ENCODE results near the gene CLEC16A. TPM values are rescaled to one million over a fixed set of nuclear protein-coding genes. Genes with fewer than 3 reads are reported as not detected.

The CLEC16A gene
- total RNA-seq, 1 donor from 2014 or later = 38.8 TPM

DNA sequence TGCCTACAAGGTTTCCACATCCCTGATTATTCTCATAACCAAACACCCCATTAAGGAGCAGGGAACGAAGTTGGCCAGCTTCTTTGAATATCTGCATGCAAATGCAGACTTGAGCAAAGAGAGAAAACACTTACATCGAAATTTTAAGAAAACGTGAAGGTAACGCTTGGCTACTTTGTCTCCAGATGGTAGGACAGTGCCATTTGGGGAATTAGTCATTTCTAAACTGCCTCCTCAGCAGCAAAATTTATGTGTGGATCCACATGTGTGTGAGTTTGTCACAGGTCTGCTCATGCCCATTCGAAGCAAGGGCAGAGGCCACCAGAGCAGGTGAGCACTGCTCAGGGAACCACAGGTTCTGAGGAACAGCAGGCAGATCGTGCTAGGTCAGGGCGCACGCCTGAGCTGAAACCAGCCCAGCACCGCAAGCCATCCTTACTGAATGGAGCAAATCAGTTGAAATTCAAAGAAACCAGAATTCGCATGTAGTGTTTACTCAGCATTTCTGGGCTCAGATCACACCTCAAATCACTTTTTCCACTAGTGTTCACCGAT lies 231.5 kb downstream of the CLEC16A start:
- no peak for DNase-seq (ENCODE audit: low spot score)

DNA sequence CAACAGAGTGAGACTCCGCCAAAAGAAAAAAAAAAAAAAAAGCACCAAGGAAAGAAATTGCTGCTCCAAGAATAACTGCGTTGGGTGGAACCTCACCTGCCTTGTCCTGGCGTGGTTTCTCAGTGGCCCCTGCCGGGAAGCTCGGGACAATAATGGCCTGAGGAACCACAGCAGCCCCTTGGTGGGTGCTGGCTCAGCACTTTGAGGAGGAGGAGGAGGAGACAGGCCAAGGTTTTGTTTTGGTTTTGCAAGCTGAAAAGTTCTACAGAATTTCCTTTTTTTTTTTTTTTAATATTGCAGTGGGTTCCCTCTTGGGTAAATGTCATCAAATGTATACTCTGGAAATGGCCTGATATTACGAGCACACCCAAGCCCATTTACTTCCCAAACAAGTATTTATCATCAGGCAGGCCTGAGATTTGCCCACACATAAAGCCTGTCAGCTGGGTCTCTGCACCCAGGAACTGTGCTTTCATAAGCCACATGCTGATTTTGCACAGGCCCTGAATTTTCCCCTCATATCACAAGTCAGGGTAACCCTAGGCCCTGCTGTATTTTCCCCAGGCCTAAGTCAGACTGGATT lies 233.3 kb downstream of the CLEC16A start:
- DNase-seq (ENCODE audit: low spot score) = no peak

DNA sequence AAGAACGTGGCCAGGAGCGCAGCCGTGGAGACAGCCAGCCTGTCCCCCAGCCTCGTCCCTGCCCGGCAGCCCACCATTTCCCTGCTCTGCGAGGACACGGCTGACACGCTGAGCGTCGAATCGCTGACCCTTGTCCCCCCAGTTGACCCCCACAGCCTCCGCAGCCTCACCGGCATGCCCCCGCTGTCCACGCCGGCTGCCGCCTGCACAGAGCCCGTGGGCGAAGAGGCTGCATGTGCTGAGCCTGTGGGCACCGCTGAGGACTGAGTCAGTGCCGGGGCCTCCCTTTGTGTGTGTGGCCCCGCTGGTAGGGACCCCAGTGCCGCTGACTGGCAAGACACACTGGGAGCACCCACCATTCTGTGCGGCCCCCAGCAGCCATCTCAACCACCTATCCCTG lies 234.1 kb downstream of the CLEC16A start:
- no peak for DNase-seq (ENCODE audit: low spot score)

DNA sequence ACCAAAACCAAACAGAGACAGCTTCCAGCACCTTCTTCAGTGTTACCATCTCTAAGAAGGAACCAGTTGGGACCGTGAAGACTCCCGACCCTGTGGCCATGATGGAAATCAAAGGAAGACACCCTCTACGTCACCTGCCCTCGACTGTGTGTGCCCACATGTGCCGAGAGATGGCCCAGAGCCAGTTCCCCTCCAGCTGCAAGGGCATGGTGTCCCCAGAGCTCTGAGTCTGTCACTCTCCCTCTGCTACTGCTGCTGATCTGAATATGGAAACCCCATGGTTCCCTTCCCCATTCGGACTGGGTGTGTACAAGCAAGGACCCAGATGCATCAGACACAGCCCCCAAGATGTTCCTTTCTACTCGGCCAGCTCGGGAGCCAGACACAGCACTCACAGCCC lies 235.2 kb downstream of the CLEC16A start:
- DNase-seq (ENCODE audit: low spot score) = no peak

DNA sequence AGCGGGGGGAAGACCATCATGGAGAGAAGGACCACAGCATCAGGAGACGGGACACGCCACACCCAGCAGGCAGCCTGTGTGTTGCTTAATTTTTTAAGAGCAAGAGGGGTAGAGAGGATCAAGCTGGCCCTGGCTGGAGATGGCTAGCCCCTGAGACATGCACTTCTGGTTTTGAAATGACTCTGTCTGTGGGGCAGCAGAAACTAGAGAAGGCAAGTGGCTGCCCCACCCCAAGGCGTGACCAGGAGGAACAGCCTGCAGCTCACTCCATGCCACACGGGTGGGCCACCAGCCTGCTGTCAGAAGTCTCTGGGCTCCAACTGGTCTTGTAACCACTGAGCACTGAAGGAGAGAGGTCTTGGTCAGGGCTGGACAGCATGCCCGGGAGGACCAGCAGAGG lies 236.1 kb downstream of the CLEC16A start:
- DNase-seq (ENCODE audit: low spot score) = no peak

DNA sequence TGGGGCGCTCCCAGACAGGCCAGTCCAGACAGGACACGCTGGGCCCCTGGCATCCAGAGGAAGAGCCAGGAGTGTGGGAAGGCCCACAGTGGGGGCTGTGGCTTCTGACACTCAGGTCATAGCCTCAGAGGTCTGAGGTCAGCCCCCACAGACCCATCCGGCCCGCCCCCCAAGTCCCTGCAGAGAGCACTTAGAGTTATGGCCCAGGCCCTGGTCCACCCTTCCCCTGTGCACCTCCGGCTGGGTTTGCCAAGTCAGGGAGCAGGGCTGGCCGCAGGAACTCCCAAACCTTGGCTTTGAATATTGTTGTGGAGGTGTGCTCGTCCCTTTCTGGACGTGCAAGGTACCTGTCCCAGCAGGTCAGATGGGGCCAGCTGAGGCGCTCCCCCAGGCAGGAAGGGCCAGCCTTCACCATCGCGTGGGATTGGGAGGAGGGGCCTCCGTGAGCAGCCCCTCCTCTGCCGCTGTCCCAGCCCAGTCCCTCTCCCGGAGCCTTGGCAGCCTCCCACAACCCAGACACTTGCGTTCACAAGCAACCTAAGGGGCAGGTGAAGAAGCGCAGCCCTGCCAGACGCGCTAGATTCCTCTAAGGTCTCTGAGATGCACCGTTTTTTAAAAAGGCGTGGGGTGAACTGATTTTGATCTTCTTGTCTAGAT lies 237.0 kb downstream of the CLEC16A start:
- no peak for DNase-seq (ENCODE audit: low spot score)

DNA sequence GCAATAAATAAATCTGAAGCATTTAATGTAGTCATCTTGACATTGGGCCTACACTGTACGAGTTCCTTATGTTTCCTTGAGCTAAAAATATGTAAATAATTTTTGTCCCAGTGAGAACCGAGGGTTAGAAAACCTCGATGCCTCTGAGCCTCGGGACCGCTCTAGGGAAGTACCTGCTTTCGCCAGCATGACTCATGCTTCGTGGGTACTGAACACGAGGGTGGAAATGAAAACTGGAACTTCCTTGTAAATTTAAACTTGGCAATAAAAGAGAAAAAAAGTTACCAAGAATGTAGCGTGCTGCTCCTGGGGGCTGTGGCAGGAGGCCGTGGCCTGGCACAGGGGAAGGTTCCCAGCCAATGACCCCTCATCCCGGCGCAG lies 237.5 kb downstream of the CLEC16A start:
- no peak for DNase-seq (ENCODE audit: low spot score)

DNA sequence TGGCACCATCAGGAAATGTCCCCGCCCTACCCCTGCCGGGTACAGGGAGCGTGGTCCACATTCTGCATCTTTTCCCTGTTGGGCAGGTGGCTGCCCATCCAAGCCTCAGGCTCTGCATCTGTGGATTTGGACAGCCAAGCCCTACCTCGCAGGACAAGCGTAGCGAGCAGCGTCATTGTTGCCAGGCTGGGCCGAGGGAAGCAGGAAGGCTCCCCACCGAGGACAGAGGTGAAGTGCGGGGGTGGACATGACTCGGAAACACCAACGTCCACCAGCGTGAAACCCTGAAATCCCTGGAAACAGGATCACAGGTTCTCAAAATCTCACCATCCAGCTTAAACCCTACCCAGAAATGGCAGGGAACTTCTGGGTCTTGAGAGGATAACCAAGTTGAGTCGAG lies 238.0 kb downstream of the CLEC16A start:
- no peak for DNase-seq (ENCODE audit: low spot score)

DNA sequence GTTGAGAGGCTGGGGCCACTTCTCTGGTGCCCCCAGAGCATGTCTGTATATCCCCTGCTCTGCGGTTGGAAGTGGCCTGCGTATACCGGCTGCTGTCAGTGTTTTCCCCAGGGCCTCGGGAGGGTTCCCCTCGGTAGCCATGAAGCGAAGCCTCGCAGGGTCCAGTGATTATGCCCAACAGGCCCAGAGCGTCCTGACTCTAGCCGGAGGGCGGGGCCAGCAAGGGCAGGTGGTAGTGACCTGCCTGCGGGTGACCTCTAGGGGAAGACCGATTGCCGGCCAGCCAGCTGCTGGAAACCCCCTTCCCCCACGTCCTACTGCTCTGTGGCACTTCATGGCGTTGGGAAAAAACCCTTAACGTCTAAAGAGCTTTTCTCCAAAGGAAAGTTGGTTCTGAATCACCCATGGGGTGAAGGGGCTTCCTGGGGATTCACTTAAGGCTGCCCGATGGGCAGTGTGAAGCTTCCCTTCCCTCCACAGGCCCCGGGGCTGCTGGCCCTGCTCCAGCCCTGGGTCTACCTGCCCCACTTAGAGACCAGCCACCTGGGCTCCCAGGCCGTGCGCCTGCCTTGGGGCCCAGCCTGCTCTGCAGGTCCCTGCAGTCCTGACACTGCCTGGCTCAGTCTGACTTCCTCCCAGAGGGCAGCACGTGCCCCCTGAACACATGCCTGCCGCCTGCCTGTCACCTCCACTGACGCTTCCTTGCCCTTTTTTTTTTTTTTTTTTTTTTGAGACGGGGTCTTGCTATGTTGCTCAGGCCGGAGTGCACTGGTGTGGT lies 238.9 kb downstream of the CLEC16A start:
- DNase-seq (ENCODE audit: low spot score) = no peak

DNA sequence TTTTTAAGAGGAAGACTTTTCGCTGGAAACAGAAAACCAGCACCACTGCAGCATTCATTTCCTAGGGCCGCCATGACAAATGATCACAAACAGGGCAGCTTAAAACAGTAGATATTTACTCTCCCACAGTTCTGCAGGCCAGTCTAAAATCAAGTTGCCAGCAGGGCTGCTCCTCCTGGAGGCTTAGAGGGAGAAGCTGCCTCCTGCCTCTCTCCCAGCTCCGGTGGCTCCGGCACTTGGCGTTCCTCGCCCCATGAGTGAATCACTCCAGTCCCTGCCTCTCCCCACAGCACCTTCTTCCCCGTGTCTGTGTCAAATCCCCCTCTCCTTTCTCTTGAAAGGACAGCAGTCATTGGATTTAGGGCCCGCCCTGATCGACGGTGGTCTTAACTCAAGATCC lies 239.6 kb downstream of the CLEC16A start:
- no peak for DNase-seq (ENCODE audit: low spot score)

DNA sequence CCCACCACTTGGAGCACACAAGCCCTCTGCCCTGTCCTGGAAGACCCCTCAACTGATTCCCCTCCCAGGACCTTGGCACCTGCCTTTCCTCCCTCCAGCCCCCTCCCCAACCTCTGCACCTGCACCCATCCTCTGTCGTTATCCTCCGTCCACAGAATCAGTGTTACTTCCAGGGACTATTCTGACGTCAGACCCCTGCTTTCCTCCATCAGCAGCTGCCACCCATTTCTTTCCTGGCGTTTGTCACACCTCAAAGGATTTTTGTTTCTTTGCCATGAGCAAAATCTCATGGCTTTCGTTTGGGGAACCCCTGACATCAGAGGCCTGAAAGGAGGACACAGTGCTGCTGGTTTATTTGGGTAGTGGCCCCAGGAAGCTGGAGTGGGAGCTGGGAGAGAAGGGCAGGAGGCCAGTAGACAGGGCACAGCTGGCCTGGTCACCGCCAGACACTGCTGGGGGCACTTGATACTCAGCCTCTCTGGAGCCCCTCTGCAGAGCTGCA lies 243.2 kb downstream of the CLEC16A start:
- no peak for DNase-seq (ENCODE audit: low spot score)

DNA sequence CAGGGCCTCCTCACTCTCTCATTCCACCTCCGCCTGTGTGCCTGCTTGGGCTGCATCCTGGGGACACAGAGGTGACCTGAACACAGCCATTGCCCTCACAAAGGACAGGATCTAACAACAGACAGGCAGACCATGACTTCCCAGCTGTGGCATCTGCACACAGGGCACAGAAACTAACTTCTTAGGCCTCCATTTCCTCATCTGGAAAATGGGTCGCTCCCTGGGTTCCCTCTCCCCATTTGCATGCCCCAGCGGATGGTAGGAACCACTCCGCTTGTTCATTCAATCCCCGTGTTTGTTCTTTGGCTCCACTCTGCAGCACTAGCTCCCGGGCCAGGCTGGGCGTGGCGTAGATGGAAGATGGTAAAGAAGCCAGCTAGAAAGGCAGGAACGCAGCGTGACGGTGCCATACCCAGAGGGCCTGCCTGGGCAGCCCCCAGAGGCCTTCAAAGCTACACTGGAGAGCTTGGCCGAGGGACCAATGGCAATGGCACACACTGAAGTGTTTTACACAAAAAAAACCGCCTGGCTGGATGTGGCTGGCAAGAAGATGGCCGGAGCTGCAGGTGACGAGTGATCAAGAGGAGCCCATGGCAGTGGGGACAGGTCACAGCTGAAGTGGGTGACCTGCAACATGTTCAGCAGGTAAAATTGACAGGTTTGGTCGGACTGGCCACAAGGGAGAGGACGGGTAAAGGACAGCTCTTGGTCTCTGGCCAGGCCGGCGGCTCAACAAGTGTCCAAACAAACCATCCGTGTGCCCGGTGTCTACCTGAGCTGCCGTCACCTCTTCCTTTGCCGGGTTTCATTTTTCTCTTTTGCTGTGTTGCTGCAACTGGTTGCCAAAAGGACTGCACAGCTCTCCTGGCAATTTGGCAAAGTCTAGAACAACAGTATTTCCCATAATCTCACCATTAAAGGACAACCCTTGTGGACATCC lies 244.7 kb downstream of the CLEC16A start:
- DNase-seq (ENCODE audit: low spot score) = no peak

DNA sequence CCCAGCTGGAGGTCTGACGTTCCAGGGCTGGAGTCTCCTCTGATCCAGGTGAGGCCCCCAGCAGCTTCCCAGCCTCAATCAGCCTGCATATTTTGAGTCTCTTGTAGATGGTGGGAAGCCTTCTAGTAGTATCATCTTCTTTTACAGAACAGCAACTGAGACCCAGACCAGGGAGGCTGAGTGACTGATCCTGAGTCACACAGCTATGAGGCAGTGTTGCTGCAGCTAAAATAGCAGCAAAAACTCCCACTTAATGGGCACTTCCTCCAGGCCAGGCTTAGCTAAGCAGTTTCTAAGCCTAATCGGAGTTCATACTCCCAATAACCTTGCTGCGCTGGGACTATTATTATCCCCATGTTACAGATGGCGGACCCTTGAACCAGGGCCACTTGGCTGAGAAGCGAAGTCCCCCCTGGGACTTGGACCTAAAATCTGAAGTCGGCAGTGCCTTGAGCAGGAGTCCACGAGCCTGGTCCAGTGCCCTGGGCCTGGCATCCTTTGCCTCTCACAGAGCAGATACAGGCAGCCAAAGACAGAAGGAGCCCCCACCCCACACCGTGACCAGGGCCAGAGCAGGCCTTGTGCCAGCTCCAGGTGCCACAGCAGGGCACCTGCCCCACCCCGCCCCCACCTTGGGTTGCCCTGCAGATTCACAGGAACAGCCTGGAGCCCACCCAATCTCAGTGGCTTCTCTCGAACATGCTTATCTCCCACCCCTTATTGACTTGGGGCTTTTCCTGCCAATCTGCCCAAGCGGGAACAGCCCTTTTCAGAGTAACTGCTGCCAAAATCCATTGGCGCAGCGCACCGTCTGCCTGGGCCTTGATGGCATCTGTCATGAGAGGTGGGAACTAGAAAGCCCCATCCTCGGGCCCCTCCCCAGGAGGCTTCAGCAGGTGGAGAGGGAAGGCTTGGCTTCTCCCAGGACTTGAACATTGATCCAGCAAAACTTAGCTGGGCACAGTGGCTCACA lies 246.5 kb downstream of the CLEC16A start:
- DNase-seq (ENCODE audit: low spot score) = no peak

DNA sequence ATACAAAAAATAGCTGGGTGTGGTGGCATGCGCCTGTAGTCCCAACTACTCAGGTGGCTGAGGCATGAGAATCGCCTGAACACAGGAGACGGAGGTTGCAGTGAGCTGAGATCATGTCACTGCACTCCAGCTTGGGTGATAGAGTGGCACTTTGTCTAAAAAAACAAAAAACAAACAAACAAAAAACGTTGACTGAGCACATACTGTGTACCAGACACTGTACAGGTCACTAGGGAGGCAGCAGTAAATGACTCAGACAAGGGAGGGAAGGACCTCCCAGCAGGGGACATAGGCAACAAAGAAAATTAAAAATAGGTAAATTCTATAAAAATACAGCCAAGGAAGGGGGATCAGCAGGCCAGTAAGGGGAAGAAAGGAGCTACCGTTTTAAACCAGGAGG lies 247.3 kb downstream of the CLEC16A start:
- no peak for DNase-seq (ENCODE audit: low spot score)

DNA sequence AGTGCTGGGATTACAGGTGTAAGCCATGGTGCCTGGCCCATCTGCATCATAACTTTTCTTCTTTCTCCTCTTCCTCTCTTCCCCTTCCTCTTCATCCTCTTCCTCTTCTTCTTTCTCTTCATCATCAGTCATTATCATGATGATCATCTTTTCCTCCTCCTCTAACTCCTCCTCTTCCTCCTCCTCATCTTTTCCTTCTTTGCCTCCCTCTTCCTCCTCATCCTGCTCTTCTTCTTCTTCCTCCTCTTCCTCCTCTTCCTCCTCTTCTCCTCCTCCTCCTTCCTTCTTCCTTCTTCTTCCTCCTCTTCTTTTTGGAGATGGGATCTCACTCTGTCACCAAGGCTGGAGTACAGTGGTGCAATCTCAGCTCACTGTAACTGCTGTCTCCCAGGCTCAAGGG lies 249.1 kb downstream of the CLEC16A start:
- DNase-seq (ENCODE audit: low spot score) = no peak

DNA sequence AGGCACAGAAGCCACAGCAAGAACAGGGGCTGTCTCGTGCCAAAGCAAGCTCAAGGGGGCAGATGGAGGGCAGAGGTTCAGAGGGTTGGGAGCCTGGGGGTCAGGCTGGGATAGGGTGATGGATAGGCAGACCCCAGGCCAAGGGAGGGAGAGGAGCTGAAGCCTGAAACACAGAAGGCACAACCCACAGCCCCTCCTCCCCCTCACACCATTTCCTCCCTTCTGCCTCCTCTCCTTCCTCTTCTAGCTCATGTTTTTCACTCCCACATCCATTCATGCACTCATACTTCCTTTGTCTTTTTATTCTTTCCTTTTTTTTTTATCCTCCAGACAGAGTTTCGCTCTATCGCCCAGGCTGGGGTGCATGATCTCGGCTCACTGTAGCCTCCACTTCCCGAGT lies 250.5 kb downstream of the CLEC16A start:
- DNase-seq (ENCODE audit: low spot score) = no peak

DNA sequence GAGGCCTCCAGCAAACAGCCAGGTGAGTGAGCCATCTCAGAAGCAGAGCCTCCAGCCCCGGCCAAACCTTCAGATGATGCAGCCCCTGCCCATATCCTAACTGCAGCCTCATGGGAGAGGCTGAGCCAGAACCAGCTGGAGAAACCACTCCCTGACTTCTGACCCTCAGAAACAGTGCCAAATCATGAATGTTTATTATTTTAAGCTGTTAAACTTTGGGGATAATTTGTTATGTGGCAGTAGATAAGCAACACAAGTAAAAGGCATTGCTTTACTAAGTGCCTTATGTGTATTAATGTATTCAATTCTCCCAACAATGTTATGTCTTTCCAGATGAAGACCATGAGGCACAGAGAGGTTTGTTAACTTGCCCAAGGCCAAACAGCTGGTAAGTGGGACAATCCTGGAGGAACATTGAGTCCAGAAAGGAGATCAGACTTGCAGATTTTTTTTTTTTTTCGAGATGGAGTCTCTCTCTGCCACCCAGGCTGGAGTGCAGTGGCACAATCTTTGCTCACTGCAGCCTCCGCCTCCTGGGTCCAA lies 252.0 kb downstream of the CLEC16A start:
- DNase-seq (ENCODE audit: low spot score) = no peak

DNA sequence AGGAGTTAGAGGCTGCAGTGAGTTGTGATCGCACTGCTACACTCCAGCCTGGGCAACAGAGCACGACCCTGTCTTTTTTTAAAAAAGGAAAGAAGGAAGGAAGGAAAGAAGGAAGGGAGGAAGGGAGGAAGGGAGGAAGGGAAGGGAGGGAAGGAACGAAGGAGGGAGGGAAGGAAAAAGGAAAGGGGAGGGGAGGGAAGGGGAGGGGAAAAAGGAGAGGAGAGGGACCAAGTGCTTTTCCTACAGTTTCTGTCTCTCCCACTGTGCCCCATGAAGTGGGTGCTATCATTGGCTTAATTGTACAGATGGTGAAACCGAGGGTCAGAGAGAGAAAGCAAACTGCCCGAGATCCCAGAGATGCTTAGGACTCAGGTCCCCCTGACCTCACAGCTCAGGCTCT lies 254.0 kb downstream of the CLEC16A start:
- DNase-seq (ENCODE audit: low spot score) = no peak

DNA sequence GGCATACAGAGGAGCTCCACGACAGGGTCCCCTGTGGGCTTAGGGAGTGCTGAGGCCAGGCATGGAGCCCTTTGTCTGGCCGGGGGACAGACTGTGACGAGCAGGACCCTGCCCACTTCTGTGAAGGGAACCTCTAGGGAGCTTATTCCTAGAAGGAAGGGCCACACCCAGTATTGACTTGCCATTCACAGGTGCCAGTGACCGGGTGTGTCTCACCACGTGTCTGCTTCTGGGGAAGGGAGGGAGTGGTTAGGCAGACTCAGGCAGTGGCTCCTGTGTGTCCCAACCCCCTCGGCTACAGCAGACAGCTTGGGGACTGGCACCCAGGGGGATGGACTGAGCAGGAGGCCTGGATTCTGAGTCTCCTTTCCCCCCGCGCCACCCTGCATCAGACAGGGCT lies 254.5 kb downstream of the CLEC16A start:
- DNase-seq (ENCODE audit: low spot score) = peak; percentile 66

DNA sequence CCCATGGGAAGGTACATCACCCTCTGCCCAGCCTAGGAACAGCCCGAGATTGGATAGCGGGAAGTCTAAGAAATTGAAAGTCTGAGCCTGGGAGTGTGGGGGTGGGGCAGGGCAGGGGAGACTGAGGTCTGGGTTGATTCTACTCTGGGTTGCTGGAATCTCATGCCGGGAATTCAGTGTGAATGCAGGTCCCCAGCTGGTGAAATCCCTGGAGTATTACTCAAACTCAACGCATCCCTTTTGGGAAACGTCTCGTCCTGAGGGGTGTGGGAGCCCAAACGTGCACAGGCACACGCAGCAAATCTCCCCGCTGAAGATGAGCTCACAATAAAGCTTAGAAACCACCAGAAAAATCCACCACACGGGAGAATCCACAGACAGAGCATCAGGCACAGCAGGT lies 256.2 kb downstream of the CLEC16A start:
- DNase-seq (ENCODE audit: low spot score) = no peak
